ENCODE measurements around the gene LSM6.

LSM6 gene

GRCh38 chr4:146186596-146186995, 11.1 kb downstream of the LSM6 start:
- FAIRE-seq (peak; percentile 61), DNase-seq (ENCODE audit: insufficient read length) (no peak)
- TF ChIP-seq POLR2AphosphoS5 (IDR thresholded peaks at IDR 0.05; ENCODE audit: low read depth, low read length) (no peak), POLR2A (IDR thresholded peaks at IDR 0.05; ENCODE audit: low read depth, low read length) (no peak), TAF1 (IDR thresholded peaks at IDR 0.05; ENCODE audit: borderline replicate concordance, low read depth, low read length) (no peak)

DNA sequence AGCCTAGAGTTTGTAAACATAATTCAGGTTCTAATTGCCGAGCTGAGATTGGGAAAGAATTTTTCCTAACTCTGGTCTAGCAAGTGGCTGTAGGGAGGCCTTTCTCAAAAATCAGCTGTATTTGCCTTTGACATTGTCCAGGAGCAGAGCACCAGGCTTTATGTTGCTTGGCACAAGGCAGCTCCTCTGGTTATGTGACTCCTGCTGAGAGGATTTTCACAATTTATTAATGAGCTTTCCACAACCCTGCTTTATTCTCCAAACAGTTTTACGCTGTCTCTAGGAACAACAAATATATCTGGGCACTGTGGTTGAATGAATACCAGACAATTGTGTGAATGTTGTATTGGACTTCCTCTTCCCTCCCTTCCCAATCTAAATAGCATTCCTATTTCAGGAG, 14.9 kb downstream of the LSM6 start:
- FAIRE-seq (no peak), DNase-seq (ENCODE audit: insufficient read length) (no peak)
- no peak for TF ChIP-seq POLR2AphosphoS5 (IDR thresholded peaks at IDR 0.05; ENCODE audit: low read depth, low read length)
- TF ChIP-seq TAF1 (IDR thresholded peaks at IDR 0.05; ENCODE audit: borderline replicate concordance, low read depth, low read length), result no peak
- no peak for TF ChIP-seq POLR2A (IDR thresholded peaks at IDR 0.05; ENCODE audit: low read depth, low read length)

GRCh38 chr4:146191766-146192458, 16.4 kb downstream of the LSM6 start:
- DNase-seq (ENCODE audit: insufficient read length), result no peak
- no peak for FAIRE-seq
- TF ChIP-seq TAF1 (IDR thresholded peaks at IDR 0.05; ENCODE audit: borderline replicate concordance, low read depth, low read length) (no peak), POLR2AphosphoS5 (IDR thresholded peaks at IDR 0.05; ENCODE audit: low read depth, low read length) (no peak), POLR2A (IDR thresholded peaks at IDR 0.05; ENCODE audit: low read depth, low read length) (no peak)

DNA sequence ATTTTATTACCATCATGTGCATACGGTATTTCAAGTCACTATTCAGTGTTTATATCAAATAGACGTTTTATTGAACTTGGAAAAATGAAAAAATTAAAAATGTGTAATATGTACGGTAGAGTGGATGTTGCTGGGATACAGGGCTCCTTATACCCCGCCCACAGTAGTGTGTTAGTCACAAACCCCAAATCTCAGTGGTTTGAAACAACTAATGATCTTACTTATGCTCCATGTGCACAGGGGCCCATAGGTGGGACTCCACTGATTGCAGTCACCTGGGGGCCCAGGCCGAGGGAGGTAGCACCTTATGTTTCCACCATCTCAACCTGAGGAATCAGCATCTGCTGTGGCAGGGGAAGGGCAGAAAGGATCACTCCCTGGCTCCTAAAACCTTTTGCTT, 18.1 kb downstream of the LSM6 start:
- FAIRE-seq (no peak), DNase-seq (ENCODE audit: insufficient read length) (no peak)
- TF ChIP-seq POLR2AphosphoS5 (IDR thresholded peaks at IDR 0.05; ENCODE audit: low read depth, low read length) (no peak), TAF1 (IDR thresholded peaks at IDR 0.05; ENCODE audit: borderline replicate concordance, low read depth, low read length) (no peak), POLR2A (IDR thresholded peaks at IDR 0.05; ENCODE audit: low read depth, low read length) (no peak)

DNA sequence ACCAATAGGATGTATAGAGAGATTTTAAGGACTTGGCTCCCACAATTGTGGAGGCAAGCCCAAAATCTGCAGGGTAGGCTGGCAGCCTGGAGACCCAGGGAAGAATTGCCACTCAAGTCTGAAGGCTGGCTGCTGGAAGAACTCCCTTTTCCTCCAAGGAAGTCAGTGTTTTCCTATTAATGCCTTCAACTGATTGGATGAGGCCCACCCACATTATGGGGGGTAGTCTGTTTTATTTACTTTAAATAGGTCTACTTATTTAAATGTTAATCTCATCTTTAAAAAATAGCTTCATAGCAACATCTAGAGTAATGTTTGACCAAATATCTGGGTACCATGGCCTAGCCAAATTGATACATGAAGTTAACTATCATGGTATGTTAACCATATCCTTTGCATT, 18.7 kb downstream of the LSM6 start:
- TF ChIP-seq POLR2A (IDR thresholded peaks at IDR 0.05; ENCODE audit: low read depth, low read length), result no peak
- no peak for TF ChIP-seq TAF1 (IDR thresholded peaks at IDR 0.05; ENCODE audit: borderline replicate concordance, low read depth, low read length)
- no peak for TF ChIP-seq POLR2AphosphoS5 (IDR thresholded peaks at IDR 0.05; ENCODE audit: low read depth, low read length)
- no peak for DNase-seq (ENCODE audit: insufficient read length)
- no peak for FAIRE-seq

DNA sequence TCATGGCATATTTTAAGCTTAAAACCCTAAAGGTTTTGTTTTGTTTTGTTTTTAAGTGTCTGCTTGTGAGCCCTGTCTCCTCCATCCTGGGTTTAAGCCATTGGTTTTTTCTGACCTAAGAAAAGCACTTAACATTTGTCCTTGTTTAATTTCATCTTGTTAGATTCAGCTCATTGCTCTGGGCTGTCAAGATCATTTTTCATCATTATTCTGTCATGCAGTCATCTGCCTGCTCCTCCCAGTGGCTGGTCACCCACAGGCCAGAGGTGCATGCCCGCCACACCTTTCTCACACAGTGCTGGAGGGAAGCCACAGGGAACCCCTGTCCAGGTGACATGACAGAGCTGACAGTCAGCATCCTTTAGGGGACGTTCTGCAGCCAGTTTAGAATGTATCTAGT, 27.1 kb downstream of the LSM6 start:
- TF ChIP-seq POLR2AphosphoS5 (IDR thresholded peaks at IDR 0.05; ENCODE audit: low read depth, low read length) (no peak), POLR2A (IDR thresholded peaks at IDR 0.05; ENCODE audit: low read depth, low read length) (no peak), TAF1 (IDR thresholded peaks at IDR 0.05; ENCODE audit: borderline replicate concordance, low read depth, low read length) (no peak)
- FAIRE-seq (no peak), DNase-seq (ENCODE audit: insufficient read length) (no peak)

DNA sequence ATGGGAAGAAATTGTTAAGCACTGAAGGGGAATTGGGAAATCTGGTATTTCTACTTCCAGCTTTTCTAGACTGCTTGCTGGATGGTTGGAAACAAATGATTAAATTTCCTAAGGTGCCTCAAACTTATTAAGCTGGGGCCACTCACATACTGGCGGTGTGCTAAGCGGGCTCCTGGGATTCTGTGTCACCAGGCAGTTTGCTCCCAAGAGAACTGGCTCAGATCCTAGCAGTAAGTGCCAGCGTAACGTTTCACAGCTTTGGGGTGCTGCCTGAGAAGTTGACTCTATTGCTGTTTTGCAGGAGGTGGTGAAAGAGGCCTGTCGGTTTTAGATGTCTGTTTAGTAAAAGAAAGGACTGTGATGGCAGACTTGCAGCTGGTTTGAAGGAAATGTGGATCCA, 31.9 kb downstream of the LSM6 start:
- TF ChIP-seq POLR2A (IDR thresholded peaks at IDR 0.05; ENCODE audit: low read depth, low read length) (no peak), TAF1 (IDR thresholded peaks at IDR 0.05; ENCODE audit: borderline replicate concordance, low read depth, low read length) (no peak), POLR2AphosphoS5 (IDR thresholded peaks at IDR 0.05; ENCODE audit: low read depth, low read length) (no peak)
- FAIRE-seq (no peak), DNase-seq (ENCODE audit: insufficient read length) (no peak)

DNA sequence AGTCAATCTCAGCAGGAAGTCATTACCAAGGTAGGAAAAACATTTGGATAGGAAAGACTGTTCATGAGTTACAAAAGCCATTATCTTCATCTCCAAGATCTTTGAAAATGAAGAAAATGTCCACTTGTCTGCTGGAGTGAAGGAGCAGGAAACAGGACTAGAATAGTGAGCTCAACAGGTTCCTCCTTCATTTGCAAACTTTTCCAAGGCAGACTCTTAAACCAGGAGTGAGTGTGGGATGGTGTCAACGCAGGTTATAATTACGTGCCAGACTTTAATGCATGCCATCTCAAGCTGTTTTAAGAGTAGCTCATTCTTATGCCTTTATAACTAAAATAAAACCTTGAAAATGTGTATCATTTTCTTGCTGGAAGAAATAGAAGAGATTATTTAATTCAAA, 35.4 kb downstream of the LSM6 start:
- DNase-seq (ENCODE audit: insufficient read length) (no peak), FAIRE-seq (no peak)
- TF ChIP-seq TAF1 (IDR thresholded peaks at IDR 0.05; ENCODE audit: borderline replicate concordance, low read depth, low read length) (no peak), POLR2A (IDR thresholded peaks at IDR 0.05; ENCODE audit: low read depth, low read length) (no peak), POLR2AphosphoS5 (IDR thresholded peaks at IDR 0.05; ENCODE audit: low read depth, low read length) (no peak)

GRCh38 chr4:146211440-146211839, 35.9 kb downstream of the LSM6 start:
- no peak for DNase-seq (ENCODE audit: insufficient read length)
- no peak for TF ChIP-seq POLR2A (IDR thresholded peaks at IDR 0.05; ENCODE audit: low read depth, low read length)
- no peak for TF ChIP-seq TAF1 (IDR thresholded peaks at IDR 0.05; ENCODE audit: borderline replicate concordance, low read depth, low read length)
- no peak for TF ChIP-seq POLR2AphosphoS5 (IDR thresholded peaks at IDR 0.05; ENCODE audit: low read depth, low read length)
- FAIRE-seq, result no peak

DNA sequence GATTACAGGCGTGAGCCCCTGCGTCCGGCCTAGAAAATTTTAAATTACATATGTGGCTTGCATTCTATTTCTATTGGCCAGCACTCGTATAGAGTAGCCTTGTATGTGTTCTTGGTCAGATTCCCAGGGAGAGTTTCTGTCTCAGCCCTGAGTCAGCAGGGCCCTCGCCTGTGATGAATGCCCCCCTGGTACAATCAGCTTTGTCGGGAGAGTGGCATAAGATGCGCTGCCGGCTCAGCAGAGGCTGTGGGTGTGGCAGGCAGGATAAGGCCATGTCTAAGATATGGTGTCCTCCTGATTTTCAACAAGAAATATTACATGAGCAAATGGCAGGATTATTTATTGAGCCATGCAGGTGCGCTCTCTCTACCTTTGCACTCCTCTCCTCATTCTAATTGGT, 37.3 kb downstream of the LSM6 start:
- no peak for FAIRE-seq
- no peak for TF ChIP-seq POLR2AphosphoS5 (IDR thresholded peaks at IDR 0.05; ENCODE audit: low read depth, low read length)
- no peak for TF ChIP-seq POLR2A (IDR thresholded peaks at IDR 0.05; ENCODE audit: low read depth, low read length)
- no peak for TF ChIP-seq TAF1 (IDR thresholded peaks at IDR 0.05; ENCODE audit: borderline replicate concordance, low read depth, low read length)
- no peak for DNase-seq (ENCODE audit: insufficient read length)

- DNase-seq (ENCODE audit: insufficient read length) (no peak), FAIRE-seq (no peak)
- TF ChIP-seq POLR2AphosphoS5 (IDR thresholded peaks at IDR 0.05; ENCODE audit: low read depth, low read length) (no peak), TAF1 (IDR thresholded peaks at IDR 0.05; ENCODE audit: borderline replicate concordance, low read depth, low read length) (no peak), POLR2A (IDR thresholded peaks at IDR 0.05; ENCODE audit: low read depth, low read length) (no peak)
Observed at GRCh38 chr4:146214238-146214637, 38.7 kb downstream of the LSM6 start, which contains the start of gene REELD1. Gene REELD1 (plus strand): TSS chr4:146214538. CDS start chr4:146216953, 2,415 bp downstream.

DNA sequence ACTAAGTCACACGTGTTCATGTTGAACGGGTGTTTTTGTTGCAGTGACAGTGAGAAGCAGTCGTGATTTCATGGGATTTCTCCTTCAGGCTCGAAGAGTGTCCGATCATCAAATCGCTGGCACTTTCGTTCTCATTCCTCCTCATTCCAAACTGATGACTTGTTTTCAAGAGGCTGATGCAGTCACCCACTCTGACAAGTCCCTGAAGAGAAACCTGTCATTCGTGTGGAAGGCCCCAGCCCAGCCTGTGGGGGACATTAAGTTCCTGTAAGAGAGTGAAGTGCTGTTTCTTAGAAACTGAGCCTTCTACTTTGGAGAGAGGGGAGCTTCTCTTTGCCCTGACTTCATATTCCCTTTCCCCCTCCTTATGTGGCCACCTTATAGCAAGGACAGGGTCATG, 46.8 kb downstream of the LSM6 start:
- no peak for DNase-seq (ENCODE audit: insufficient read length)
- no peak for FAIRE-seq
- no peak for TF ChIP-seq POLR2AphosphoS5 (IDR thresholded peaks at IDR 0.05; ENCODE audit: low read depth, low read length)
- no peak for TF ChIP-seq POLR2A (IDR thresholded peaks at IDR 0.05; ENCODE audit: low read depth, low read length)
- TF ChIP-seq TAF1 (IDR thresholded peaks at IDR 0.05; ENCODE audit: borderline replicate concordance, low read depth, low read length), result no peak
